ENCODE measurements around the gene UBE2O.

- TF ChIP-seq CTCF (IDR thresholded peaks at IDR 0.05; ENCODE audit: extremely low read depth in 1 of 2, insufficient read depth in 1 of 2, low read depth in 1 of 2, low read length in 2 of 2) (no peak), EZH2 (IDR thresholded peaks at IDR 0.05; ENCODE audit: borderline replicate concordance, low read depth, low read length, severe bottlenecking) (no peak), POLR2A (IDR thresholded peaks at IDR 0.05; ENCODE audit: low read depth, low read length) (no peak), POLR2AphosphoS5 (IDR thresholded peaks at IDR 0.05; ENCODE audit: insufficient read depth, low read depth, low read length) (no peak), GATA2 (IDR thresholded peaks at IDR 0.05; ENCODE audit: insufficient read depth, insufficient read length, low read depth, low read length) (no peak), FOS (IDR thresholded peaks at IDR 0.05; ENCODE audit: borderline replicate concordance, insufficient read depth, low read length) (no peak), JUN (IDR thresholded peaks at IDR 0.05; ENCODE audit: borderline replicate concordance, insufficient read depth, insufficient read length, low read depth) (no peak)
- TF ChIP-seq, protein P1, sequence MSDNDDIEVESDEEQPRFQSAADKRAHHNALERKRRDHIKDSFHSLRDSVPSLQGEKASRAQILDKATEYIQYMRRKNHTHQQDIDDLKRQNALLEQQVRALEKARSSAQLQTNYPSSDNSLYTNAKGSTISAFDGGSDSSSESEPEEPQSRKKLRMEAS (IDR thresholded peaks at IDR 0.05; ENCODE audit: insufficient read depth, insufficient read length), result no peak
Measured at GRCh38 chr17:76343106-76343505, 109.8 kb downstream of the UBE2O start.
